ENCODE data around the gene SYNE1.
A peak's percentile ranks its signal among the peaks of the same experiment; 100 is the strongest.
"Not testable (repeated sequence)": the region's sequence is repeated elsewhere in the genome, so short reads cannot be mapped to it uniquely, and the experiment has no call there.

The SYNE1 gene
- long read RNA-seq, partial matches to known transcripts: 1 of 1 reads
- long read RNA-seq, other reads (novel, unspliced or antisense): 0 of 1 reads

- Histone ChIP-seq H3K4me3 (replicated peaks; ENCODE audit: insufficient read depth, low read length) (peak within 1 kb of the TSS; percentile 41), H3K27ac (replicated peaks) (no peak within 1 kb of the TSS), H3K27me3 (ENCODE audit: insufficient read depth, poor library complexity, severe bottlenecking) (peaks cover 23% of the 10 kb centered on the region)
- TF ChIP-seq SPI1 (IDR thresholded peaks at IDR 0.05; ENCODE audit: borderline replicate concordance, low read depth) (no peak), POLR2AphosphoS5 (IDR thresholded peaks at IDR 0.05; ENCODE audit: low read depth) (no peak), REST (IDR thresholded peaks at IDR 0.05; ENCODE audit: insufficient replicate concordance, low read depth) (no peak), GABPA (IDR thresholded peaks at IDR 0.05; ENCODE audit: low read depth) (no peak)
- TF ChIP-seq, protein P1, sequence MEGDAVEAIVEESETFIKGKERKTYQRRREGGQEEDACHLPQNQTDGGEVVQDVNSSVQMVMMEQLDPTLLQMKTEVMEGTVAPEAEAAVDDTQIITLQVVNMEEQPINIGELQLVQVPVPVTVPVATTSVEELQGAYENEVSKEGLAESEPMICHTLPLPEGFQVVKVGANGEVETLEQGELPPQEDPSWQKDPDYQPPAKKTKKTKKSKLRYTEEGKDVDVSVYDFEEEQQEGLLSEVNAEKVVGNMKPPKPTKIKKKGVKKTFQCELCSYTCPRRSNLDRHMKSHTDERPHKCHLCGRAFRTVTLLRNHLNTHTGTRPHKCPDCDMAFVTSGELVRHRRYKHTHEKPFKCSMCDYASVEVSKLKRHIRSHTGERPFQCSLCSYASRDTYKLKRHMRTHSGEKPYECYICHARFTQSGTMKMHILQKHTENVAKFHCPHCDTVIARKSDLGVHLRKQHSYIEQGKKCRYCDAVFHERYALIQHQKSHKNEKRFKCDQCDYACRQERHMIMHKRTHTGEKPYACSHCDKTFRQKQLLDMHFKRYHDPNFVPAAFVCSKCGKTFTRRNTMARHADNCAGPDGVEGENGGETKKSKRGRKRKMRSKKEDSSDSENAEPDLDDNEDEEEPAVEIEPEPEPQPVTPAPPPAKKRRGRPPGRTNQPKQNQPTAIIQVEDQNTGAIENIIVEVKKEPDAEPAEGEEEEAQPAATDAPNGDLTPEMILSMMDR (IDR thresholded peaks at IDR 0.05; ENCODE audit: insufficient read depth, low read length): no peak
- no peak for DNase-seq (ENCODE audit: low read depth in 1 of 2, low spot score in 1 of 2)
Measured at GRCh38 chr6:152637296-152638047, at the start of gene SYNE1. Gene SYNE1 (minus strand): TSS chr6:152637362. CDS start chr6:152628331, 9,031 bp downstream.

- TF ChIP-seq GABPA (IDR thresholded peaks at IDR 0.05; ENCODE audit: low read depth) (no peak), REST (IDR thresholded peaks at IDR 0.05; ENCODE audit: insufficient replicate concordance, low read depth) (no peak), SPI1 (IDR thresholded peaks at IDR 0.05; ENCODE audit: borderline replicate concordance, low read depth) (no peak), POLR2AphosphoS5 (IDR thresholded peaks at IDR 0.05; ENCODE audit: low read depth) (no peak)
- TF ChIP-seq, protein P1 (IDR thresholded peaks at IDR 0.05; ENCODE audit: insufficient read depth, low read length): no peak
- Histone ChIP-seq H3K4me3 (replicated peaks; ENCODE audit: insufficient read depth, low read length) (no peak overlapping the region), H3K27ac (replicated peaks) (no peak overlapping the region), H3K27me3 (ENCODE audit: insufficient read depth, poor library complexity, severe bottlenecking) (no peaks in the 10 kb centered on the region)
- no peak for DNase-seq (ENCODE audit: low read depth in 1 of 2, low spot score in 1 of 2)
Measured at GRCh38 chr6:152685819-152686218, 48.7 kb upstream of the SYNE1 start.

DNA sequence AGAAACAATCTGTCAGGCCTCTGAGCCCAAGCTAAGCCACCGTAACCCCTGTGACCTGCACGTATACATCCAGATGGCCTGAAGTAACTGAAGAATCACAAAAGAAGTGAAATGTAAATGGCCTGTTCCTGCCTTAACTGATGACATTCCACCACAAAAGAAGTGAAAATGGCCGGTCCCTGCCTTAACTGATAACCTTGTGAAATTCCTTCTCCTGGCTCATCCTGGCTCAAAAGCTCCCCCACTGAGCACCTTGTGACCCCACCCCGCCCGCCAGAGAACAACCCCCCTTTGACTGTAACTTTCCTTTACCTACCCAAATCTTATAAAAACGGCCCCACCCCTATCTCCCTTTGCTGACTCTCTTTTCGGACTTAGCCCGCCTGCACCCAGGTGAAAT, 45.8 kb upstream of the SYNE1 start:
- H3K4me3 ChIP-seq (replicated peaks; ENCODE audit: insufficient read depth, low read length): not testable (repeated sequence)

GRCh38 chr6:152682141-152682540, 45.0 kb upstream of the SYNE1 start:
- no peak for TF ChIP-seq SPI1 (IDR thresholded peaks at IDR 0.05; ENCODE audit: borderline replicate concordance, low read depth)
- TF ChIP-seq POLR2AphosphoS5 (IDR thresholded peaks at IDR 0.05; ENCODE audit: low read depth): no peak
- no peak for TF ChIP-seq GABPA (IDR thresholded peaks at IDR 0.05; ENCODE audit: low read depth)
- TF ChIP-seq, protein P1 (IDR thresholded peaks at IDR 0.05; ENCODE audit: insufficient read depth, low read length): no peak
- no peak for TF ChIP-seq REST (IDR thresholded peaks at IDR 0.05; ENCODE audit: insufficient replicate concordance, low read depth)
- Histone ChIP-seq H3K4me3 (replicated peaks; ENCODE audit: insufficient read depth, low read length) (no peak overlapping the region), H3K27ac (replicated peaks) (no peak overlapping the region), H3K27me3 (ENCODE audit: insufficient read depth, poor library complexity, severe bottlenecking) (no peaks in the 10 kb centered on the region)
- no peak for DNase-seq (ENCODE audit: low read depth in 1 of 2, low spot score in 1 of 2)

More for the DNA sequence above, 45.8 kb upstream of the SYNE1 start:
- H3K27ac ChIP-seq (replicated peaks); DNase-seq (ENCODE audit: low read depth in 1 of 2, low spot score in 1 of 2); H3K27me3 ChIP-seq (ENCODE audit: insufficient read depth, poor library complexity, severe bottlenecking): not testable (repeated sequence)

All from HL-60 (cell line).